Bronchial epithelial cell (primary cell): ENCODE measurements around the gene TECTA. TPM values are rescaled to one million over a fixed set of nuclear protein-coding genes. Genes with fewer than 3 reads are reported as not detected.

ENCODE experiments used
- DNase-seq: peaks from one replicate; pipeline ENCODE4 v3.0.0-alpha.2; 2010; ENCODE audit warnings: low read depth
- FAIRE-seq: peaks from 2 replicates; lab custom pipeline; 2011; peaks lifted over from hg19 to GRCh38; lab: Jason Lieb, UNC
- H3K27me3 ChIP-seq: 2 replicates; pipeline ENCODE4 v1.5.1; 2011; ENCODE audit warnings: low read length; ENCODE audit not compliant: control insufficient read depth, insufficient read depth
- H3K36me3 ChIP-seq: 2 replicates; pipeline ENCODE4 v1.5.1; 2011; ENCODE audit warnings: low read length; ENCODE audit not compliant: control insufficient read depth, insufficient read depth
- H3K4me3 ChIP-seq: 2 replicates; pipeline ENCODE4 v1.5.1; 2011; ENCODE audit warnings: mild to moderate bottlenecking, low read depth, low read length, control low read depth
- total RNA-seq: library from RNA; depleted of rRNA; stranded (reverse); fragments of >200 nt; gene quantifications from 2 replicates; pipeline ENCODE4 v1.2.1, GENCODE V29; 2014
- TF ChIP-seq, protein P1 (sequence below): IDR thresholded peaks from 2 replicates; pipeline ENCODE4 v1.5.1; 2011; ENCODE audit warnings: mild to moderate bottlenecking, moderate library complexity, low read length, control low read depth, inconsistent platforms; ENCODE audit not compliant: insufficient read depth, severe bottlenecking

TECTA gene
- total RNA-seq, 1 donor from 2014 or later = under 0.01 TPM

DNA sequence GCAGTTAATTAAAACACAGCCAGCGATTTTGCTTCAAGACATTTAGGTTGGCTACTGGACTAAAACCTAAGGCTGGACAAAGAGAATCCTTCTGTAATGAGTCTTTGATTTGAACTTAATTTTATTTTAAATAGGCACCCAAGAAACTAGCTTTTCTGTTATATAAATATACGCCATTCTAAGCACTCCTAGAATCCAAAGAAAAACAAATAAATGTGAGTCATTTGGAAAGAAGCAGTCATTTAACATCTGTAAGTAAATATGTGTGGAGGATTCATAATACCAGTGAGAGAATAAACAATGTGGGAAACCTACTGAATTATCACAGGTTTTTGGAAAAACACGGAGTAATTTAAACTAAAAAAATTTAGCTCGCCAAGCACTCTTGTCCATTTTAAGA, 1.2 kb upstream of the TECTA start:
- Histone ChIP-seq H3K4me3 (no peak overlapping the region), H3K27me3 (no peaks in the 10 kb centered on the region), H3K36me3 (no peaks in the 10 kb centered on the region)
- DNase-seq (peak; percentile 19), FAIRE-seq (no peak)
- TF ChIP-seq, protein P1, sequence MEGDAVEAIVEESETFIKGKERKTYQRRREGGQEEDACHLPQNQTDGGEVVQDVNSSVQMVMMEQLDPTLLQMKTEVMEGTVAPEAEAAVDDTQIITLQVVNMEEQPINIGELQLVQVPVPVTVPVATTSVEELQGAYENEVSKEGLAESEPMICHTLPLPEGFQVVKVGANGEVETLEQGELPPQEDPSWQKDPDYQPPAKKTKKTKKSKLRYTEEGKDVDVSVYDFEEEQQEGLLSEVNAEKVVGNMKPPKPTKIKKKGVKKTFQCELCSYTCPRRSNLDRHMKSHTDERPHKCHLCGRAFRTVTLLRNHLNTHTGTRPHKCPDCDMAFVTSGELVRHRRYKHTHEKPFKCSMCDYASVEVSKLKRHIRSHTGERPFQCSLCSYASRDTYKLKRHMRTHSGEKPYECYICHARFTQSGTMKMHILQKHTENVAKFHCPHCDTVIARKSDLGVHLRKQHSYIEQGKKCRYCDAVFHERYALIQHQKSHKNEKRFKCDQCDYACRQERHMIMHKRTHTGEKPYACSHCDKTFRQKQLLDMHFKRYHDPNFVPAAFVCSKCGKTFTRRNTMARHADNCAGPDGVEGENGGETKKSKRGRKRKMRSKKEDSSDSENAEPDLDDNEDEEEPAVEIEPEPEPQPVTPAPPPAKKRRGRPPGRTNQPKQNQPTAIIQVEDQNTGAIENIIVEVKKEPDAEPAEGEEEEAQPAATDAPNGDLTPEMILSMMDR = no peak

DNA sequence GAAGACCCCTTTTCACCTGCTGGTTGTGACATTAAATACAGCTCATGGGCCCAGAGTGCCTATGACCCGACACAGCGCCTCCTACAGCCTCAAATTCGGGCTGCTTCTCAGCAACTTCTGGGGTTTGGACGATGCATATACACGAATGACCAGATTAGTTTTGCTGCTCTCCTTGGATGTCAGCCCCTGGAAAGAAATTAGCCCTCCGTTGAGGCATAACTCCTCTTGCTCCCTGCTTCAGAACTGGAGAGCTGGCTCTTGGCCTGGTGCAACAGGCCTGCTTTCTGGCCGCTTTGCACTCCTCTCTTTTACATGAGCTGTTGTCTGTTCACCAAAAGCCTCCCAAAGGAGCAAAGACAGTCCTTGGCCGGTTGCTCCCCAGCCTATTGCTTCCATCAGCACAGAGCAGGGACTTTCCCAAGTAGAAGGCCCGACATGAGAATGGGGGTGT, 3.3 kb downstream of the TECTA start:
- TF ChIP-seq, protein P1 = no peak
- H3K36me3 ChIP-seq = no peaks in the 10 kb centered on the region
- no peak for DNase-seq
- FAIRE-seq = no peak
- H3K27me3 ChIP-seq = no peaks in the 10 kb centered on the region
- no peak overlapping the region for H3K4me3 ChIP-seq

DNA sequence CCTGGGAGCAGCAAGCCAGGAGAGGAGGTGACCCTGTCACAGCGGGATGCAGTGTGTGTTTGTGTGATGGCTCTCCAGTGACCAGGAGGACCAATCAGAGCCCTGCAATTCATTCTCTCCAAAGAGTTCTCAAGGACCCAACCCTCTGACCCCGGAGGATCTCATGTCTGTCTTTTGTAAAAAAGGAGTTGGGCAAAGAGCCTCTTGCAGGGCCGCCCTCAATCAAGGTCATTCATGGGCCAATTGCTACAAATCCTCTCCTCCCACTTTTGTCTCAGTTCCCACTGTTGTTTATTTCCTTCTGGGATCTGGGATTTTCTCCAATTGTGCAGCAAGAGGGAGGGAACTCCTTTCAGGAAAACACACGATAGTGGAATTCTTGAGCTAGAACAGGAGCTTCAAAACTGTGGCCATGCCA, 4.0 kb downstream of the TECTA start:
- no peak for FAIRE-seq
- H3K27me3 ChIP-seq = no peaks in the 10 kb centered on the region
- H3K36me3 ChIP-seq = no peaks in the 10 kb centered on the region
- TF ChIP-seq, protein P1 = no peak
- H3K4me3 ChIP-seq = no peak overlapping the region
- DNase-seq = no peak

DNA sequence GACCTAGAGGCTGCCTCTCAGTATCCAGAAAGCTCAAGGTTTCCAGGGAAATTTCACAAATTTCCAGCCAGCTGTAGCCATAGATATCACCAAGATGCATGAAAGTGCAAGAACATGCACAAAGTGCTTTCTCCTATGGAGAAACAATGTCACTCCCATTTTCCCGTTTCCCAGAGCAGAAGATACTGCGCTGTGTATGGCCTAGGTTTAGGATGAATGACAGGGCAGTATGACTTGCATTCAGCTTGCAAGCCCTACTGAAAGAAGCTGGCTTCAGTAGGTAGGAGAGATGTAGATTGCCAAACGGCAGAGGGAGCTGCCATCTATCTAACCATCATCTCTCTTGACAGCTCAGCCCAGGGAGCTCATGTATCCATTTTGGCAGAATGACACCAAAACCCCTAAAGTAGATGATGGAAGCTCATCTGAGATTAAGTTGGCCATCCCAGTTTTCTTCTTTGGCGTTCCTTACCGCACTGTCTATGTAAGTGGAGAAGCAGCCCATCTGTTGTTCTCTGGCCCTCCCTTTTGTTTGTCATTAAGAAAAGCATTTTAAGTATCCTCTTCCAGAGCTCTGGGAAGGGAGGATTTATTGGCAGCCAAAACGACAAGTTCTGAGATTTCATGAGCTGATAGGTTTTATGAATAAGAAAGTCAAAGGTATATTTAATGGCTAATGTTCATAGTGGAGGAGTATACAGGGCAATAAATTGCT, 4.6 kb downstream of the TECTA start:
- FAIRE-seq = no peak

DNA sequence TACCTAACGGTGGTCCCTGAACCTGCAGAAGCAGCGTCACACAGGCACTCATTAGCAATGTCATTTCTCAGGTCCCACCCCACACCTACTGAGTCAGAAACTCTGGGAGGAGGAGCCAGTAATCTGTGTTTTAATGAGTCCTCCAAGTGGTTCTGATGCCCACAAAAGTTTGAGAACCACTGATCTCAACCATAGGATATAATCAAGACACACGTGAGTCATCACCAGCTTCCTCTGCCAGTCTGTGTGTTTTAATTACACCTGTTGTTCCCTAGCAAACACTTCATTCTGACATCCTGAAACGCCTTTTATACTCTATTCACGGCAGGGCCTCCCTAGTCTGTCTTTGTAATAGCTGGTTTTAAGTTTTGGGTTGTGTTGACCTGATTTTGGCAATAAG, 5.8 kb downstream of the TECTA start:
- DNase-seq (no peak), FAIRE-seq (no peak)
- H3K36me3 ChIP-seq = no peaks in the 10 kb centered on the region
- H3K4me3 ChIP-seq = no peak overlapping the region
- H3K27me3 ChIP-seq = peaks cover 5% of the 10 kb centered on the region
- TF ChIP-seq, protein P1 = no peak

More for the DNA sequence above, 4.6 kb downstream of the TECTA start:
- no peak overlapping the region for H3K4me3 ChIP-seq
- no peak for DNase-seq
- H3K36me3 ChIP-seq = no peaks in the 10 kb centered on the region
- TF ChIP-seq, protein P1 = no peak
- H3K27me3 ChIP-seq = no peaks in the 10 kb centered on the region

DNA sequence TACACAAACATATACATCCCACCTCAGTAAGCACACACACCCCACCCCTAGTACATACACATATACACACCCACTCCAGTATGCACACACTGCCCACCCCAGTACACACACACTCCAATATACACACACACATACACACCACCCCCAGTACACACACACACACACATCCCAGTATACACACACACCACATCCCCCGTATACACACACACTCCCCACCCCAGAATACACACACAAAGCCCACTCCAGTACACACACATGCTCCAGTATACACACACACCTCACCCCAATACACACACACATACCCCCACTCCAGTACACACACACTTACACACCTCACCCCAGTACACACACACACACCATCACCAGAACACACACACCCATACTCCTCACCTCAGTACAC, 7.4 kb downstream of the TECTA start:
- FAIRE-seq (no peak), DNase-seq (no peak)
- Histone ChIP-seq H3K36me3 (no peaks in the 10 kb centered on the region), H3K4me3 (no peak overlapping the region), H3K27me3 (peaks cover 5% of the 10 kb centered on the region)
- TF ChIP-seq, protein P1 = no peak
